Neural progenitor cell (in vitro differentiated cells): Measurements from ENCODE around the gene MAGI1. TPM values are rescaled to one million over a fixed set of nuclear protein-coding genes. Genes with fewer than 3 reads are reported as not detected.

Source experiments
- DNase-seq: peaks from one replicate; pipeline ENCODE4 v3.0.0-alpha.2; 2016; ENCODE audit warnings: low spot score
- H2AFZ ChIP-seq: fragments of 200-600 bp; sonication (generic); replicated peaks from 2 replicates; pipeline ENCODE4 v1.6.1; 2016; ENCODE audit warnings: antibody characterized with exemption
- H3F3A ChIP-seq: fragments of 200-600 bp; sonication (generic); 2 replicates; pipeline ENCODE4 v1.6.1; 2016; ENCODE audit warnings: antibody characterized with exemption, low read depth
- H3K27ac ChIP-seq: fragments of 200-600 bp; sonication (generic); 2 replicates; pipeline ENCODE4 v1.5.1; 2016; ENCODE audit warnings: mild to moderate bottlenecking
- H3K27me3 ChIP-seq: fragments of 200-600 bp; sonication (generic); 2 replicates; pipeline ENCODE4 v1.6.1; 2016; ENCODE audit warnings: mild to moderate bottlenecking, moderate library complexity
- H3K36me3 ChIP-seq: fragments of 200-600 bp; sonication (generic); 2 replicates; pipeline ENCODE4 v1.5.1; 2016
- H3K4me1 ChIP-seq: fragments of 200-600 bp; sonication (generic); 2 replicates; pipeline ENCODE4 v1.6.1; 2016; ENCODE audit warnings: mixed run types
- H3K4me2 ChIP-seq: fragments of 200-600 bp; sonication (generic); 2 replicates; pipeline ENCODE4 v1.6.1; 2016
- H3K4me3 ChIP-seq: fragments of 200-600 bp; sonication (generic); 2 replicates; pipeline ENCODE4 v1.5.1; 2016
- H3K79me2 ChIP-seq: fragments of 200-600 bp; sonication (generic); 2 replicates; pipeline ENCODE4 v1.6.1; 2016; ENCODE audit warnings: low read depth
- H3K9ac ChIP-seq: fragments of 200-600 bp; sonication (generic); 2 replicates; pipeline ENCODE4 v1.6.1; 2016
- H3K9me3 ChIP-seq: fragments of 200-600 bp; sonication (generic); 2 replicates; pipeline ENCODE4 v1.5.1; 2016; ENCODE audit warnings: low read depth
- H4K20me1 ChIP-seq: fragments of 200-600 bp; sonication (generic); 2 replicates; pipeline ENCODE4 v1.6.1; 2016; ENCODE audit warnings: low read depth
- H3K27ac Mint-ChIP-seq: 3 replicates; pipeline ENCODE4 v1.8.0; 2021; ENCODE audit warnings: mixed read lengths
- H3K27me3 Mint-ChIP-seq: 2 replicates; pipeline ENCODE4 v1.8.0; 2022; ENCODE audit warnings: low read depth, mild to moderate bottlenecking, inconsistent platforms, moderate library complexity, mixed read lengths; ENCODE audit not compliant: insufficient read depth
- H3K36me3 Mint-ChIP-seq: 3 replicates; pipeline ENCODE4 v1.8.0; 2021; ENCODE audit warnings: mixed read lengths
- H3K4me1 Mint-ChIP-seq: 3 replicates; pipeline ENCODE4 v1.8.0; 2021; ENCODE audit warnings: mixed read lengths
- H3K4me3 Mint-ChIP-seq: 3 replicates; pipeline ENCODE4 v1.8.0; 2021; ENCODE audit warnings: mild to moderate bottlenecking, moderate library complexity, mixed read lengths
- H3K9me3 Mint-ChIP-seq: 3 replicates; pipeline ENCODE4 v1.8.0; 2020; ENCODE audit warnings: mixed read lengths
- EZH2 ChIP-seq: fragments of 200-600 bp; sonication (generic); IDR thresholded peaks from 2 replicates; pipeline ENCODE4 v1.6.1; 2017; ENCODE audit warnings: antibody characterized with exemption, mild to moderate bottlenecking, moderate library complexity
- EZH2phosphoT487 ChIP-seq: fragments of 200-600 bp; sonication (generic); IDR thresholded peaks from 2 replicates; pipeline ENCODE4 v1.6.1; 2017; ENCODE audit warnings: antibody characterized with exemption
- total RNA-seq: library from RNA; depleted of rRNA; stranded (reverse); fragments of >200 nt; gene quantifications from 2 replicates; pipeline ENCODE4 v1.2.3, GENCODE V29; 2015; ENCODE audit warnings: low replicate concordance
- TF ChIP-seq, protein P1 (sequence below): fragments of 200-600 bp; sonication (generic); IDR thresholded peaks from 2 replicates; pipeline ENCODE4 v1.5.1; 2017; ENCODE audit warnings: antibody characterized with exemption, mild to moderate bottlenecking

The MAGI1 gene
- total RNA-seq, 1 donor from 2014 or later = 40.6 TPM

DNA sequence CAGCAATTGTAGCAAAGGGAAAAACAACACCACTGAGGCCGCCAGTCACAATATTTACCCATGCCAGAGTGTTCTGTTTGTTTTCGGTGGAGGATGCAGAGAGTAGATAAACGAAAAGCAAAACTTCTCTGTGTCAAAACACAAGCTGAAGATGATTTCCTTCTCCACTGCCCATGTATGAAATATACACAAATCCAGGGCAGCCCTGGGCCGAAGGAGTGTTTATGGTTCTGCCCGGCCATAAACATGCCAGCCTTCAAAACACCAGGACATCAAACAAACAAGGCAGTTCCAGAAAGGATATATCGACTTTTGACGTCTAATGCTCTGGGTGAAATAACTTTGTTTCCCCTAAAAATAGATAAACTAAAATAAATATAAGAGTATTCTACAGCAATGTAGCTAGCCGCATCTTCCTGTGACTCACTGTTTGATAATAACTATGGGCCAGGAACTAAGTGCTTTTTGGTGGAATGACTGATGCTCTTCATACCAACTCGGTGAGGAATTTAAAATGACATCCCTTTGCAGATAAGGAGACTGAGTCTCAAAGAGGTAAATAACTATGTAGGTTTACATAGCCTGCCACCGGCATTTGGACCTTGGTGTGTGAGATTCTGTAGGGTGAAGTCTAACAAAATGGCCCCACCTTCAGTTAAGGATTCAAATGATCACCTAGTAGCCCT lies 82.8 kb downstream of the MAGI1 start:
- Histone ChIP-seq H3K9ac (no peak overlapping the region), H4K20me1 (peaks cover 17% of the 10 kb centered on the region), H3K4me3 (no peak overlapping the region), H3K4me2 (no peak overlapping the region), H3K79me2 (peaks cover 26% of the 10 kb centered on the region), H3K27ac (no peak overlapping the region), H2AFZ (no peak overlapping the region), H3K36me3 (no peaks in the 10 kb centered on the region), H3F3A (peaks cover 16% of the 10 kb centered on the region), H3K9me3 (no peaks in the 10 kb centered on the region), H3K4me1 (peaks cover 22% of the 10 kb centered on the region), H3K27me3 (no peaks in the 10 kb centered on the region)
- Mint-ChIP-seq H3K4me3 (no peak overlapping the region), H3K36me3 (no peaks in the 10 kb centered on the region), H3K9me3 (no peaks in the 10 kb centered on the region), H3K27me3 (peaks cover 8% of the 10 kb centered on the region), H3K27ac (no peak overlapping the region), H3K4me1 (peaks cover 21% of the 10 kb centered on the region)
- no peak for DNase-seq
- TF ChIP-seq EZH2 = no peak
- TF ChIP-seq, protein P1, sequence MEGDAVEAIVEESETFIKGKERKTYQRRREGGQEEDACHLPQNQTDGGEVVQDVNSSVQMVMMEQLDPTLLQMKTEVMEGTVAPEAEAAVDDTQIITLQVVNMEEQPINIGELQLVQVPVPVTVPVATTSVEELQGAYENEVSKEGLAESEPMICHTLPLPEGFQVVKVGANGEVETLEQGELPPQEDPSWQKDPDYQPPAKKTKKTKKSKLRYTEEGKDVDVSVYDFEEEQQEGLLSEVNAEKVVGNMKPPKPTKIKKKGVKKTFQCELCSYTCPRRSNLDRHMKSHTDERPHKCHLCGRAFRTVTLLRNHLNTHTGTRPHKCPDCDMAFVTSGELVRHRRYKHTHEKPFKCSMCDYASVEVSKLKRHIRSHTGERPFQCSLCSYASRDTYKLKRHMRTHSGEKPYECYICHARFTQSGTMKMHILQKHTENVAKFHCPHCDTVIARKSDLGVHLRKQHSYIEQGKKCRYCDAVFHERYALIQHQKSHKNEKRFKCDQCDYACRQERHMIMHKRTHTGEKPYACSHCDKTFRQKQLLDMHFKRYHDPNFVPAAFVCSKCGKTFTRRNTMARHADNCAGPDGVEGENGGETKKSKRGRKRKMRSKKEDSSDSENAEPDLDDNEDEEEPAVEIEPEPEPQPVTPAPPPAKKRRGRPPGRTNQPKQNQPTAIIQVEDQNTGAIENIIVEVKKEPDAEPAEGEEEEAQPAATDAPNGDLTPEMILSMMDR = no peak
- no peak for TF ChIP-seq EZH2phosphoT487

DNA sequence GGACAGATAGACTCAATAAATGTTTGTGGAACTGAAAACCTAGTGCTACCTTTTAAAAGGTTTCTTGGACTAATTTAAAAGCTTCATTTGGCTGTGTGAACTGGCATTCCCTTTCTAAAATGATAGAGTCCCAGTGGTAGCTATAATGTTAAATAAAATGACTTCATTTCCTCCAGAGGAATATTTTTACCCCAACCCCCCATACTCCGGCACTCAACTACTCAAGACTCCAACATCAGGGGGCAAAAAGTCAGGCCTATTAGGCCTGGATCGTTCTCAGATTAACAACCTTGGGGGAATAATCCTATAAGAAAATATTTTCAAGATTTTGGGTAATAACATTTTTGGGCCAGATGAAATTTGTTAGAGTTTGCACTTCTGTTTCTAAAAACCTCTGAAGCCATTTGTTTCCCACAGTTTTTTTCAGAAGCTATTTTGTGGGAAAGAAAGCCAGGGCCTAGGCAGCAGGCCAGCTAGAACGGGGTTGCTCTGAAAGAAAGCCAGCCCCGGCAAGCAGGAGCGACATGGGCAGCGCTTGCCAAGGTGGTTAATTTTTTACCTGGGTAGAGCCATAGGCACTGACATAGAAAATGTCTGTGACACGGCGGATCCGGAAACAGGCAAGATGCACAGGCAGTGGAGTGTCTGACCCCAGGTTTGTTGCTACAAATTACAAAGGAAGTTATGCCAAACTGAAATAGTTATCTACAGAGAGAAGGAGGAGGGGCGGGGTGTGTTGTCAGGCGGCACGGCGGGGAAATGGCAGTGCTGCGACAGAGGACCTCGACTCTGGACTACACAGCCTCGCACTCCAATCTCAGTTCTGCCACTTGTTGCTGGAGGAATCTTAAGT lies 84.6 kb downstream of the MAGI1 start:
- H3K27me3 ChIP-seq = no peaks in the 10 kb centered on the region
- H4K20me1 ChIP-seq = peaks cover 14% of the 10 kb centered on the region
- H3K9me3 ChIP-seq = no peaks in the 10 kb centered on the region
- no peak for DNase-seq
- no peak overlapping the region for H2AFZ ChIP-seq
- Mint-ChIP-seq H3K4me3 (no peak overlapping the region), H3K4me1 (peaks cover 28% of the 10 kb centered on the region), H3K36me3 (no peaks in the 10 kb centered on the region), H3K27me3 (peaks cover 8% of the 10 kb centered on the region), H3K9me3 (no peaks in the 10 kb centered on the region), H3K27ac (peak overlapping the region; percentile 36)
- no peak overlapping the region for H3K4me3 ChIP-seq
- peaks cover 24% of the 10 kb centered on the region for H3F3A ChIP-seq
- H3K4me2 ChIP-seq = peak overlapping the region; percentile 36
- H3K27ac ChIP-seq = peak overlapping the region; percentile 32
- no peaks in the 10 kb centered on the region for H3K36me3 ChIP-seq
- peaks cover 30% of the 10 kb centered on the region for H3K79me2 ChIP-seq
- TF ChIP-seq EZH2 (no peak), EZH2phosphoT487 (no peak)
- TF ChIP-seq, protein P1 = no peak
- H3K9ac ChIP-seq = no peak overlapping the region
- peaks cover 29% of the 10 kb centered on the region for H3K4me1 ChIP-seq

DNA sequence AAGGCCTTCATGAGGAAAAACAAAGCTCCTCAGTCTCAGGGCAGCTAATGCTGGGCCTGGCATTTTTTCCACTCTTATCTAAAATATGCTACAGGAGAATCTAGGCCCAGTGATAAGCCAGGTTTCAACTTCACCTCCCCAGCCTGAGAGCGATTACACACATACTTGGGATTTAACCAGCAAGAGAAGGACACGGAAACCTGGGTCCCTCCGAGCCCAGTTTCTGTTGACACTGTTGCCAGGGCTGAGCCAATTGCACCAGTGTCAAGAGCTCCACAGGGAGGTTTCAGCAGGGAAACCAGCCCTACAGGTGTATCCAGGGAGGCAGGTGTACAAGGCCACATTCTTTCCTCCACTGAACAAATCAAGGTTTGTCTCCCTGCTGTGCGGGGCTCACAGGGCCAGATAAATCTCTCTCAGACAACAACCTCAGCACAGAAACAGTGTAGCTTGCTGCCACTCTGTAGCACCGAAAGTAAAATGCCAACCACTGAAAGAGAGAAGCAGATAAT lies 85.4 kb downstream of the MAGI1 start:
- Mint-ChIP-seq H3K4me1 (peaks cover 31% of the 10 kb centered on the region), H3K36me3 (no peaks in the 10 kb centered on the region)
- no peak overlapping the region for H3K4me3 ChIP-seq

More for the DNA sequence above, 85.4 kb downstream of the MAGI1 start:
- no peak overlapping the region for H2AFZ ChIP-seq
- H3K27me3 ChIP-seq = no peaks in the 10 kb centered on the region
- no peak overlapping the region for H3K27ac ChIP-seq
- Mint-ChIP-seq H3K27me3 (peaks cover 8% of the 10 kb centered on the region), H3K4me3 (no peak overlapping the region), H3K27ac (peak overlapping the region; percentile 42), H3K9me3 (no peaks in the 10 kb centered on the region)
- DNase-seq = peak; percentile 23
- peak overlapping the region; percentile 36 for H3K4me2 ChIP-seq
- peaks cover 24% of the 10 kb centered on the region for H3F3A ChIP-seq
- peaks cover 38% of the 10 kb centered on the region for H3K79me2 ChIP-seq
- H4K20me1 ChIP-seq = peaks cover 14% of the 10 kb centered on the region
- no peaks in the 10 kb centered on the region for H3K36me3 ChIP-seq
- no peaks in the 10 kb centered on the region for H3K9me3 ChIP-seq
- no peak overlapping the region for H3K9ac ChIP-seq
- TF ChIP-seq, protein P1 = no peak
- H3K4me1 ChIP-seq = peaks cover 27% of the 10 kb centered on the region
